HT-29 (cell line): ENCODE results near the gene CACNG7. TPM values are rescaled to one million over a fixed set of nuclear protein-coding genes. Genes with fewer than 3 reads are reported as not detected.

Source experiments
- DNase-seq: peaks from one replicate; pipeline ENCODE4 v3.0.0-alpha.2; 2015; ENCODE audit warnings: low spot score
- total RNA-seq: library from RNA; depleted of rRNA; stranded (reverse); fragments of >200 nt; shearing (Covaris generic); gene quantifications from 2 replicates; pipeline ENCODE4 v1.2.3, GENCODE V29; 2014; rRNA removed

Gene CACNG7
- total RNA-seq, 1 experiment from 2014 or later = not detected

DNA sequence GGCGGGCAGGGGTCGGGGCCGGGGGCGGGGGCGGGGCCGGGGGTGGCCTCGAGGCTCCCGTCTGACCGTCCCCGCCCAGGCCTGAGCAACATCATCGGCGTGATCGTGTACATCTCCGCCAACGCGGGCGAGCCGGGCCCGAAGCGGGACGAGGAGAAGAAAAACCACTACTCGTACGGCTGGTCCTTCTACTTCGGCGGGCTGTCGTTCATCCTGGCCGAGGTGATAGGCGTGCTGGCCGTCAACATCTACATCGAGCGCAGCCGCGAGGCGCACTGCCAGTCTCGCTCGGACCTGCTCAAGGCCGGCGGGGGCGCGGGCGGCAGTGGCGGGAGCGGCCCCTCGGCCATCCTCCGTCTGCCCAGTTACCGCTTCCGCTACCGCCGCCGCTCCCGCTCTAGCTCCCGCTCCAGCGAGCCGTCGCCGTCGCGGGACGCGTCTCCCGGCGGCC lies 72.9 kb downstream of the CACNG7 start:
- no peak for DNase-seq

DNA sequence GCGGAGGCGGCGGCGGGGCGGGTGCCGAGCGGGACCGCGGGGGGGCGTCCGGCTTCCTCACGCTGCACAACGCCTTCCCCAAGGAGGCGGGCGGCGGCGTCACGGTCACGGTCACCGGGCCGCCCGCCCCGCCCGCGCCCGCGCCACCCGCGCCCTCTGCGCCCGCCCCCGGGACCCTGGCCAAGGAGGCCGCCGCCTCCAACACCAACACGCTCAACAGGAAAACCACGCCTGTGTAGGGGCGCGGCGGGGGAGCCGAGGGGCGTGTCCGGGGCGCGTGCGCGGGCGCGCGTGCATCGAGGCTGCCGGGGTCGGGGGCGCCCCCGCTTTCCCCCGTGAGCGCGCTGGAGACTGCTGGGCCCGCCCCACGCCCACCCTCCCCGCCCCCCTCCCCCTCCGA lies 73.5 kb downstream of the CACNG7 start:
- no peak for DNase-seq

DNA sequence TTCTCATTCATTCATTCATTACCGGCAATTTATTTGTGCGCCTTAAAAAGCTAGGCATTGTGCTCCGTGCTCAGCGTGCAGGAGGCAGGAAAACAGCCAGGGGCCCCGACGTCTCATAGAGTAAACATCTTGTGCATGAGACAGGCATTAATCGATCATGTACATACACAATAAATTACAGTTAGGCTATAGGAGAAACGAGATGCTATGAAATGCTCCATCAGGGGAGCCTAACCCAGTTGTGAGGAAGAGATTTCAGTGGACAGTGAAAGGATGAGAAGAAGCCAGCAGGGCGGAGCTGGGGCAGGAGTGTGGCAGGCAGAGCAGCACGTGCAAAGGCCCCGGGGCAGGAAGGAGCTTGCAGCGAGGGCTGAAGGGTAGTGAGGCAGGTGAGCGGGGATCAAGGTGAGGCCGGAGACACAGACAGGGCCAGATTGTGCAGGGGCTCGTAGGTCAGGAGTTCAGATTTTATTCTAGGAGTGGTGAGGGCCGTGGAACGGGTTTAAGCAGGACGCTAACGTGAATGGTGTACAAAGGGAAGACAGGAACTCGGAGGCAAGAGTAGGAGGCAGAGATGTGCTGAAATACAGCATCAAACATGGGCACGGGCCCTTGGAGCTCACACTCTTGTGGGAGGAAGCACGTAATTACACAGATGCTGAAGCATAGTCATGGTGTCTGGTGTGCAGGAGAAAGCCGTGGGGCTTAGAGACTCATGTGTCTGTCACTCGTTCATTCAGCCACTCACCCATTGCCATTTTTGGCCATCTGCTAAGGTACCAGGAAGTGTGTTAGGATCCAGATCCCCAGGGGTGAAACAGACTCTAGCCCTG lies 74.6 kb downstream of the CACNG7 start:
- DNase-seq = no peak

DNA sequence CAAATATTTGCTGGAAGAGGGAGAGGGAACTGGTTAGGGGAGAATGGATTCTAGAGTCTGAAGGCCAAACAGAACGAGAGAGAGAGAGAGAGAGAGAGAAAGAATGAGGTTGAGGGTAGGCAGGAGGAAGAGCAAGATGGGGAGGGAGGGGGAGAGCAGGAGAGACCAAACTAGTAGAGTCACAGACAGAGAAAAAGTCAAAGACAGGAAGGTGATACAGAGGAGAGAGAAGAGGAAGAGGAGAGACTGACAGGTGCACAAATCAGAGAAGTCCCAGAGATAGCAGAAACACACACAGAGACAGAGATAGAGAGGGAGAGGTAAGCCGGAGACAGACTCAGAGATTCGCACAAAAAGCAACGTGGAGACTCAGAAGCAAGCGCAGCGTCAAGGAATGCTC lies 76.8 kb downstream of the CACNG7 start:
- no peak for DNase-seq

DNA sequence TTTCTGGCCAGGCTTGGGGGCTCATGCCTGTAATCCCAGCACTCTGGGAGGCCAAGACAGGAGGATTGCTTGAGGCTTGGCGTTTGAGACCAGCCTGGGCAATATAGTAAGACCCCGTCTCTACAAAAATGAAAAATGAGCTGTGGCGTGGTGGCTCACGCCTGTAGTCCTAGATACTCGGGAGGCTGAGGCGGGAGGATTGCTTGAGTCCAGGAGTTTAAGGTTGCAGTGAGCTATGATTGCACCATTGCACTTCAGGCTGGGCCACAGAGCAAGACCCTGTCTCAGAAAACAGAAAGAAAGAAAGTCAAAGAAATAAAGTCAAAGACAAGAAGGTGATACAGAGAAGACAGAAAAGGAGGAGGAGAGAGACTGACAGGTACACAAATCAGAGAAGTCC lies 79.9 kb downstream of the CACNG7 start:
- DNase-seq = no peak

DNA sequence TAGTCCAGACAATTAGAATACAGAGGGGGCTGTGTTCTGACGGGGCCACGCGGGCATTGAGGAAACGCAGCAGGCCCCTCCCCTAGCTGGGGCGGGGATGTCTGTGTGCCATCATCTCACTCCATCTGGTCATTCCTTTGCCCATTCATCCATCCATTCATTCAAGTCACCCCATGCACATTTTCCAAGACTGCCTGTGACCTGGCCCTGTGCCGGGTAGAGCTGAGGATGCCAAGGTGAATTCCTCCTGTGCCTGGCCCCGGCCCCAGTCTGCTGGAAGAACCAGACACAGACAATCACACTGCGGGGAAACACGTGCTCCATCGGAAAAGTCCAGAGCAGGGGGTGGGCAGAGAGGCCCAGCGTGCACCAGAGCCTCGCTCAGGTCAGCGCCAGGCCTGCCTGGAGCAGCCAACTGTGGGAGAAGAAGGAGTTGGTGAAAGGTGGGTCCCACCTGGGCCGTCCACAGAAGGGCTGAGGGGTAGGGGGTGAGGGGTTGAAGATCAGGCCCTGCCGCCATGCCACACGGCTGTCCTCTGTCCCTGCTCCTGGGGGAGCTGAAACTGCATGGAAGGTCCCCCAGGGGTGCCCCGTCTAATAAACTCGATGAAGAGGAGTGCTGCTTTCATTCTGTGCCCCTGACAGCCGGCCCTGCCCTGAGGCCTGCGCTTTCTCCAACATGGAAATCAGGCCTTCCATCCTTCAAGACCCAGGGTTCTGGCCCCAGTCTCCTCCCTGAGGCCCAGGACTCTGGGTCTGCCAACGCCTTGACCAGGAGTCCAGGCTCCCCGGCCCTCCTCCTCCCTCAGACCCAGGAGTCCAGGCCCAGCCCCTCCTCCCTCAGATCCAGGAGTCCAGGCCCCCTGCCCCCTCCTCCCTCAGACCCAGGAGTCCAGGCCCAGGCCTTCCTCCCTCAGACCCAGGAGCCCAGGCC lies 80.8 kb downstream of the CACNG7 start:
- peak; percentile 37 for DNase-seq

DNA sequence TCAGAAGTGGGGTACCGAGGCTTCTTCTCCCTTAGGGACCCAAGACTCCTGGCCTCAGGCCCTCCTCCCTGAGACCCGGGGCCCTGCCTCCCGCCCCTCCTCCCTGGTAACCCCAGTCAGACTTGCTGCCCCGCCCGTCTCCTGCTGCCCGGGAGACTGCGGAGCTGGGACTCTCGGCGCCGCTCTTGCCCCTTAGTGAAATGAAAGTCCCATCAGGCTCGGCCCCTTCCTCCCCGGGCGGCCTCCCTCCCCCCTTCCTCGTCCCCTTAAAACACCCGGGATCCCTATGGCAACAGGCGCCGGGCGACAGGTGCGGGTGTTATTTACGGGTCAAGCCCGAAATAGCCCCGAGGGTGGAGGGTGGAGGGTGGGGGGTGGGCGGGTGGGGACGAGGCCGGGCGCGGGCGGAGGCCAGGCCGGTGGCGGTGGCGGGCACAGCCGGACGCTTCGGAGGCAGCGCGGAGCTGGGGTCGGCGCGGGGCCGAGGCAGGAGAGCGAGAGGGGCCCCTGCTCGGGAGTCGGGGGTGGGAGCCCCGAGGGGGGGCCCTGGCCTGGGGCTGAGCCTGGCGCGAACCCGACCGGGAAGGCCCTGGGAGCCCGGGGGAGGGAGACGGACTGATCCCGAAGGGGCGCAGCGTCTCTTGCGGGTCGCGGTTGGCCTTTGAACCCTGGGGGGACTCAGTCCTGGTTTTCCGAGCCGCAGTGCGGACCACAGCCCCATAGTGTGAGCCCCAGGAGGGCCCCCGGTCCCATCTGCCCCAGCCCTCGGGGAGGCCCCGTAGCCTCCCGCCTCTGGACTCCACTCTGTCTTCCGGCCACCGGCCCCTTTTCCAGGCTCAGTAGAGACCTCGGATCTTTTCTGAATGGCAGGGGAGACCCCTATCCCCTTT lies 82.4 kb downstream of the CACNG7 start, which contains the start of gene CACNG6:
CACNG6 (plus strand) TSS at position 414 of the 890 bp plus-strand sequence. CDS start 1,241 bp downstream, outside the sequence.
- peak; percentile 36 for DNase-seq

DNA sequence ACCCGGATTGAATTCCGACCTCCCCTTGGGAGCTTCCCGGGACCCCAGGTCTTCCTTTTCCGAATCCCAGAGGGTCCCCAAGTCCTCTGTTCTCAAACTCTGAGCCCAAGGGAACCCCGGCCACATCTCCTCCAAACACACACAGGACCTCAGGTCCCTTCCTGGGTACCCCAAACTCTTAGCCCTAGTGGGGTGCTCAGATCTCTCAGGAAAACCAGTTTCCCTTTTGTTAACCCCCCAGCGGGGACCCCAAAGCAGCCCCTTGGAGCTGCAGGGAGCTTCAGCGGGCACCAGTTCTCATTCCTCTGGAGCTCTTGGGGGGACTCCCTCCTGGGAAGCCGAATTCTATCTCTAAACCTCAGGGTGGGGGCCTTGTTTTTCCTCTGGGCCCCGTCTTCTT lies 83.1 kb downstream of the CACNG7 start:
- no peak for DNase-seq

DNA sequence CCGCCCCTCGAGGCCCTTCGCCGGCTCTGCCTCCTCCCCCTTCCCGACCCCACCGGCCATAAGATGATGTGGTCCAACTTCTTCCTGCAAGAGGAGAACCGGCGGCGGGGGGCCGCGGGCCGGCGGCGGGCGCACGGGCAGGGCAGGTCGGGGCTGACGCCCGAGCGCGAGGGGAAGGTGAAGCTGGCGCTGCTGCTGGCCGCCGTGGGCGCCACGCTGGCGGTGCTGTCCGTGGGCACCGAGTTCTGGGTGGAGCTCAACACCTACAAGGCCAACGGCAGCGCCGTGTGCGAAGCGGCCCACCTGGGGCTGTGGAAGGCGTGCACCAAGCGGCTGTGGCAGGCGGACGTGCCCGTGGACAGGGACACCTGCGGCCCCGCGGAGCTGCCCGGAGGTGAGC lies 83.7 kb downstream of the CACNG7 start:
- DNase-seq = no peak

DNA sequence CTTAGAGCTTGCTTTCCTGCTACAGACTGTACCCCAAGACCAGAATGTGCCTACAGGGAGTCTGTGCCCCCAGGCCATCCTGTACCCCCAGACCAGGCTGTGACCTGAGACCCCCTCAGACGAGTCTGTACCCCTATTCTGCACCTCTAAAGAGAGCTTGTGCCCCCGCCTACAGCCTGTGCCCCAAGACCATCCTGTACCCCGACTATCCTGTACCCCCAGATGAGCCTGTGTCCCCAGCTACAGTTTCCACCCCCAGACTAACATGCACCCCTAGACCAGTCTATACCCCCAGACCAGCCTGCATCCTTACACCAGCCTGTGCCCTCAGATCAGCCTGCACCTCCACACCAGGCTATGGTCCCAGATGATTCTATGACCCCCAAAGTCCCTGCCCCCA lies 84.4 kb downstream of the CACNG7 start:
- no peak for DNase-seq

Other genes starting within 250 kb of the CACNG7 start
- not detected in 2 replicates for gene NLRP12, start 85.0 kb upstream of the CACNG7 start, total RNA-seq
- gene MYADM, start 41.4 kb upstream of the CACNG7 start, total RNA-seq = 103 and 139 TPM in 2 replicates
- 0.03 and 0.05 TPM in 2 replicates for gene PRKCG, start 27.1 kb upstream of the CACNG7 start, total RNA-seq
- 0.10 and 0.86 TPM in 2 replicates for gene CACNG8, start 53.7 kb downstream of the CACNG7 start, total RNA-seq
- 0.99 and 2.3 TPM in 2 replicates for gene CACNG6, start 82.4 kb downstream of the CACNG7 start, total RNA-seq
- gene VSTM1, start 154.6 kb downstream of the CACNG7 start, total RNA-seq = not detected in 2 replicates
- not detected in 2 replicates for gene TARM1, start 172.1 kb downstream of the CACNG7 start, total RNA-seq
- 0.05 TPM in 1 of 2 replicates, not detected in the other for gene OSCAR, start 191.5 kb downstream of the CACNG7 start, total RNA-seq
- 133 and 176 TPM in 2 replicates for gene NDUFA3, start 193.6 kb downstream of the CACNG7 start, total RNA-seq
- 10.7 and 20.0 TPM in 2 replicates for gene TFPT, start 206.4 kb downstream of the CACNG7 start, total RNA-seq
- gene PRPF31, start 206.5 kb downstream of the CACNG7 start, total RNA-seq = 157 and 165 TPM in 2 replicates
- 38.9 and 40.0 TPM in 2 replicates for gene CNOT3, start 228.5 kb downstream of the CACNG7 start, total RNA-seq